ENCODE measurements around the gene FAH.

The FAH gene

GRCh38 chr15:80210611-80211573, 58.1 kb downstream of the FAH start:
- no peak overlapping the region for H3K4me3 ChIP-seq (ENCODE audit: low read depth, low read length)
- peak; percentile 31 for DNase-seq (ENCODE audit: low read depth)
- TF ChIP-seq POLR2A (IDR thresholded peaks at IDR 0.05; ENCODE audit: extremely low read depth, insufficient read length), result no peak
- TF ChIP-seq MYC (IDR thresholded peaks at IDR 0.05; ENCODE audit: low read depth, low read length), result no peak
- no peak for TF ChIP-seq CTCF (IDR thresholded peaks at IDR 0.05; ENCODE audit: low read depth, low read length)
- TF ChIP-seq MAX (IDR thresholded peaks at IDR 0.05; ENCODE audit: low read depth, low read length), result no peak

GRCh38 chr15:80211976-80212375, 59.2 kb downstream of the FAH start:
- TF ChIP-seq MYC (IDR thresholded peaks at IDR 0.05; ENCODE audit: low read depth, low read length) (no peak), MAX (IDR thresholded peaks at IDR 0.05; ENCODE audit: low read depth, low read length) (no peak), CTCF (IDR thresholded peaks at IDR 0.05; ENCODE audit: low read depth, low read length) (no peak), POLR2A (IDR thresholded peaks at IDR 0.05; ENCODE audit: extremely low read depth, insufficient read length) (no peak)
- no peak overlapping the region for H3K4me3 ChIP-seq (ENCODE audit: low read depth, low read length)
- DNase-seq (ENCODE audit: low read depth), result no peak

- DNase-seq (ENCODE audit: low read depth), result no peak
- TF ChIP-seq MYC (IDR thresholded peaks at IDR 0.05; ENCODE audit: low read depth, low read length), result no peak
- TF ChIP-seq MAX (IDR thresholded peaks at IDR 0.05; ENCODE audit: low read depth, low read length), result no peak
- TF ChIP-seq POLR2A (IDR thresholded peaks at IDR 0.05; ENCODE audit: extremely low read depth, insufficient read length), result no peak
- no peak for TF ChIP-seq CTCF (IDR thresholded peaks at IDR 0.05; ENCODE audit: low read depth, low read length)
- no peak overlapping the region for H3K4me3 ChIP-seq (ENCODE audit: low read depth, low read length)
These were observed 62.1 kb downstream of the FAH start for GRCh38 chr15:80214910-80215309.

- no peak for TF ChIP-seq CTCF (IDR thresholded peaks at IDR 0.05; ENCODE audit: low read depth, low read length)
- no peak for TF ChIP-seq MYC (IDR thresholded peaks at IDR 0.05; ENCODE audit: low read depth, low read length)
- no peak for TF ChIP-seq MAX (IDR thresholded peaks at IDR 0.05; ENCODE audit: low read depth, low read length)
- no peak for TF ChIP-seq POLR2A (IDR thresholded peaks at IDR 0.05; ENCODE audit: extremely low read depth, insufficient read length)
- no peak for DNase-seq (ENCODE audit: low read depth)
- no peak overlapping the region for H3K4me3 ChIP-seq (ENCODE audit: low read depth, low read length)
These were observed 63.3 kb downstream of the FAH start for GRCh38 chr15:80216141-80216540.

- no peak overlapping the region for H3K4me3 ChIP-seq (ENCODE audit: low read depth, low read length)
- TF ChIP-seq POLR2A (IDR thresholded peaks at IDR 0.05; ENCODE audit: extremely low read depth, insufficient read length) (no peak), CTCF (IDR thresholded peaks at IDR 0.05; ENCODE audit: low read depth, low read length) (no peak), MYC (IDR thresholded peaks at IDR 0.05; ENCODE audit: low read depth, low read length) (no peak), MAX (IDR thresholded peaks at IDR 0.05; ENCODE audit: low read depth, low read length) (no peak)
- no peak for DNase-seq (ENCODE audit: low read depth)
These were observed 64.1 kb downstream of the FAH start for GRCh38 chr15:80216911-80217310.
